SK-N-SH (cell line): ENCODE results near the gene ALS2CL. TPM values are rescaled to one million over a fixed set of nuclear protein-coding genes. Genes with fewer than 3 reads are reported as not detected.

ENCODE experiments used
- CTCF ChIA-PET: fragments of 300-600, 350-600 bp; formaldehyde crosslinking; extraction: SDS; loops from one replicate; lab custom pipeline; 2021; lab: Yijun Ruan, JAX
- POLR2A ChIA-PET: fragments of 350-600 bp; sonication (Branson Sonifier 250); formaldehyde crosslinking; extraction: SDS; loops from one replicate; lab custom pipeline; 2020; ENCODE audit warnings: antibody characterized with exemption, inconsistent platforms; lab: Yijun Ruan, JAX
- DNase-seq: peaks from one replicate; pipeline ENCODE4 v3.0.0; 2012
- H2AFZ ChIP-seq: fragments of 200-600 bp; sonication (generic); 2 replicates; pipeline ENCODE4 v1.8.1; 2016; ENCODE audit warnings: antibody characterized with exemption, mild to moderate bottlenecking, low read depth
- H3F3A ChIP-seq: fragments of 200-600 bp; sonication (generic); replicated peaks from 2 replicates; pipeline ENCODE3; 2016; ENCODE audit warnings: antibody characterized with exemption, mild to moderate bottlenecking; ENCODE audit not compliant: insufficient read depth
- H3K27ac ChIP-seq, 2 experiments: fragments of 200-500 bp in 1 of 2; fragments of 200-600 bp in 1 of 2; sonication (Bioruptor generic) in 1 of 2; sonication (generic), shearing (Covaris generic) in 1 of 2; 2 replicates each; pipeline versions ENCODE4 v1.5.1 to v1.6.1; 2014 to 2016; ENCODE audit warnings: low read depth in 2 of 2, inconsistent platforms in 1 of 2, low read length in 1 of 2, mild to moderate bottlenecking in 1 of 2, mixed read lengths in 1 of 2
- H3K27me3 ChIP-seq: fragments of 200-600 bp; sonication (generic), shearing (Covaris generic); 2 replicates; pipeline ENCODE4 v1.6.1; 2016; ENCODE audit warnings: mixed run types; ENCODE audit not compliant: insufficient read depth
- H3K36me3 ChIP-seq, 2 experiments: fragments of 200-500 bp in 1 of 2; fragments of 200-600 bp in 1 of 2; sonication (Bioruptor generic) in 1 of 2; sonication (generic) in 1 of 2; replicated peaks in 1 of 2; 2 replicates each; pipeline versions ENCODE3 to v1.5.1; 2014 to 2016; ENCODE audit warnings: low read length in 1 of 2, mild to moderate bottlenecking in 1 of 2; ENCODE audit not compliant: insufficient read depth in 2 of 2, control insufficient read depth in 1 of 2
- H3K4me1 ChIP-seq, 2 experiments: fragments of 200-500 bp in 1 of 2; fragments of 200-600 bp in 1 of 2; sonication (Bioruptor generic) in 1 of 2; sonication (generic), shearing (Covaris generic) in 1 of 2; 2 replicates each; pipeline versions ENCODE4 v1.5.1 to v1.6.1; 2014 to 2016; ENCODE audit warnings: low read depth in 1 of 2, low read length in 1 of 2, mixed run types in 1 of 2; ENCODE audit not compliant: insufficient read depth in 2 of 2, control insufficient read depth in 1 of 2
- H3K4me2 ChIP-seq: fragments of 200-600 bp; sonication (generic), shearing (Covaris generic); 2 replicates; pipeline ENCODE4 v1.6.1; 2017; ENCODE audit warnings: mixed run types
- H3K4me3 ChIP-seq, 2 experiments: fragments of 200-500 bp in 1 of 2; fragments of 200-600 bp in 1 of 2; sonication (Bioruptor generic) in 1 of 2; sonication (generic), shearing (Covaris generic) in 1 of 2; 2 replicates each; pipeline versions ENCODE4 v1.5.1 to v1.8.1; 2014 to 2016; ENCODE audit warnings: low read depth in 2 of 2, inconsistent platforms in 1 of 2, low read length in 1 of 2, mild to moderate bottlenecking in 1 of 2, mixed read lengths in 1 of 2, moderate library complexity in 1 of 2
- H3K79me2 ChIP-seq: fragments of 200-600 bp; sonication (generic); 2 replicates; pipeline ENCODE4 v1.8.1; 2017; ENCODE audit warnings: mild to moderate bottlenecking; ENCODE audit not compliant: insufficient read depth
- H3K9ac ChIP-seq: fragments of 200-600 bp; sonication (generic); 2 replicates; pipeline ENCODE4 v1.6.1; 2017; ENCODE audit warnings: mixed run types
- H3K9me2 ChIP-seq: fragments of 200-600 bp; sonication (generic); 2 replicates; pipeline ENCODE4 v1.6.1; 2017; ENCODE audit warnings: mixed run types
- H3K9me3 ChIP-seq: fragments of 200-600 bp; sonication (generic); 2 replicates; pipeline ENCODE4 v1.6.1; 2017; ENCODE audit warnings: mixed run types, mild to moderate bottlenecking, moderate library complexity
- H4K20me1 ChIP-seq: fragments of 200-600 bp; sonication (generic); 2 replicates; pipeline ENCODE4 v1.6.1; 2017; ENCODE audit warnings: mild to moderate bottlenecking, mixed run types; ENCODE audit not compliant: insufficient read depth
- CTCF ChIP-seq: fragments of 200-600 bp; sonication (generic); IDR thresholded peaks from 2 replicates; pipeline ENCODE4 v1.6.1; 2017; ENCODE audit warnings: antibody characterized with exemption, mild to moderate bottlenecking, moderate library complexity
- ELF1 ChIP-seq: IDR thresholded peaks from 2 replicates; pipeline ENCODE4 v1.4.0; 2012
- EZH2phosphoT487 ChIP-seq: fragments of 200-600 bp; sonication (generic); IDR thresholded peaks from 2 replicates; pipeline ENCODE4 v1.6.1; 2017; ENCODE audit warnings: low read depth, mixed run types, mild to moderate bottlenecking, antibody characterized with exemption, moderate library complexity, borderline replicate concordance
- FOSL2 ChIP-seq: IDR thresholded peaks from 2 replicates; pipeline ENCODE4 v1.4.0; 2012; ENCODE audit warnings: low read depth, mild to moderate bottlenecking, moderate library complexity, borderline replicate concordance
- FOXJ3 ChIP-seq: sonication (generic); formaldehyde crosslinking; IDR thresholded peaks from 2 replicates; pipeline ENCODE4 v1.5.1; 2020; ENCODE audit warnings: mild to moderate bottlenecking, missing genetic modification reagents
- GABPA ChIP-seq: IDR thresholded peaks from 2 replicates; pipeline ENCODE4 v1.4.0; 2012; ENCODE audit warnings: low read depth, mild to moderate bottlenecking
- GATA2 ChIP-seq: sonication (generic); formaldehyde crosslinking; IDR thresholded peaks from 2 replicates; pipeline ENCODE4 v1.5.0; 2020; ENCODE audit warnings: mild to moderate bottlenecking, missing genetic modification reagents
- MEF2A ChIP-seq: IDR thresholded peaks from 2 replicates; pipeline ENCODE4 v1.4.0; 2012; ENCODE audit warnings: low read depth, borderline replicate concordance
- MXI1 ChIP-seq: IDR thresholded peaks from 2 replicates; pipeline ENCODE4 v1.6.1; 2012; ENCODE audit warnings: mild to moderate bottlenecking, low read depth, low read length, improper control_type of control experiment
- NRF1 ChIP-seq: IDR thresholded peaks from 2 replicates; pipeline ENCODE4 v1.6.1; 2012; ENCODE audit warnings: low read depth, mild to moderate bottlenecking, low read length
- PBX3 ChIP-seq: IDR thresholded peaks from 2 replicates; pipeline ENCODE4; 2012
- RAD21 ChIP-seq: IDR thresholded peaks from 2 replicates; pipeline ENCODE4 v1.6.1; 2012; ENCODE audit warnings: mild to moderate bottlenecking, low read length
- RCOR1 ChIP-seq: fragments of 150-350 bp; IDR thresholded peaks from 2 replicates; pipeline ENCODE4 v1.6.1; 2017; ENCODE audit warnings: antibody characterized with exemption, low read length
- TCF12 ChIP-seq: IDR thresholded peaks from 2 replicates; pipeline ENCODE4 v1.4.0; 2012
- USF1 ChIP-seq: IDR thresholded peaks from 2 replicates; pipeline ENCODE4 v1.4.0; 2012; ENCODE audit warnings: low read depth, borderline replicate concordance
- USF2 ChIP-seq: fragments of 150-350 bp; IDR thresholded peaks from 2 replicates; pipeline ENCODE4 v1.6.1; 2017; ENCODE audit warnings: antibody characterized with exemption, low read length, low read depth, borderline replicate concordance
- WGBS: methylation state at CpG from one replicate; pipeline ENCODE4 v1.1.6; 2017; ENCODE audit warnings: low lambda C conversion rate; 5-methylcytosine and 5-hydroxymethylcytosine counted together
- polyA plus RNA-seq, 3 experiments: library from polyadenylated mRNA; depleted of rRNA; stranded (reverse); fragments of >200 nt; gene quantifications; 2 replicates each; pipeline ENCODE4 v1.2.3, GENCODE V29; 2012

ALS2CL gene
- polyA plus RNA-seq, 1 of the 3 experiments (the other 2 are of a cell fraction), result 0.18 TPM

- ChIA-PET CTCF (no interaction called here), POLR2A (no interaction called here)
- H3K9ac ChIP-seq, result no peak overlapping the region
- H3K4me2 ChIP-seq, result no peak overlapping the region
- no peaks in the 10 kb centered on the region for H3K9me3 ChIP-seq
- H3K79me2 ChIP-seq, result no peaks in the 10 kb centered on the region
- no peaks in the 10 kb centered on the region; a peak in 1 of 4 replicates for H3K4me1 ChIP-seq
- H3K36me3 ChIP-seq, result no peaks in the 10 kb centered on the region
- no peaks in the 10 kb centered on the region for H3K9me2 ChIP-seq
- H4K20me1 ChIP-seq, result no peaks in the 10 kb centered on the region
- DNase-seq, result no peak
- H2AFZ ChIP-seq, result no peak overlapping the region
- TF ChIP-seq RCOR1 (no peak), EZH2phosphoT487 (no peak), USF2 (no peak), GABPA (no peak), FOSL2 (no peak), MEF2A (no peak), RAD21 (no peak), NRF1 (no peak), GATA2 (CRISPR knock-in tag) (no peak), MXI1 (no peak), TCF12 (no peak), USF1 (no peak), PBX3 (no peak), FOXJ3 (CRISPR knock-in tag) (no peak), CTCF (no peak), ELF1 (no peak)
- H3K4me3 ChIP-seq, result no peak overlapping the region
- H3K27ac ChIP-seq, result no peak overlapping the region
- WGBS, result 35% methylated on average over 2 of the region's 2 CpGs
- H3F3A ChIP-seq, result no peaks in the 10 kb centered on the region
- no peaks in the 10 kb centered on the region; the same call in 1 of the 2 replicates for H3K27me3 ChIP-seq
Measured at GRCh38 chr3:46624533-46624932, 68.9 kb downstream of the ALS2CL start.
